Fibroblast of villous mesenchyme (primary cell): ENCODE results near the gene MCTP1. TPM values are rescaled to one million over a fixed set of nuclear protein-coding genes. Genes with fewer than 3 reads are reported as not detected.
A peak's percentile ranks its signal among the peaks of the same experiment; 100 is the strongest.

ENCODE experiments used
- DNase-seq: peaks from one replicate; pipeline ENCODE4 v3.0.0-alpha.2; 2010; ENCODE audit warnings: low read depth
- H3K4me3 ChIP-seq: 2 replicates; pipeline ENCODE4 v1.5.1; 2011; ENCODE audit warnings: low read depth, mild to moderate bottlenecking, low read length
- total RNA-seq: library from RNA; depleted of rRNA; stranded (reverse); fragments of >200 nt; gene quantifications from 2 replicates; pipeline ENCODE4 v1.2.3, GENCODE V29; 2012
- TF ChIP-seq, protein P1 (sequence below): IDR thresholded peaks from 2 replicates; pipeline ENCODE4 v1.5.1; 2012; ENCODE audit warnings: low read depth, mild to moderate bottlenecking, low read length; ENCODE audit not compliant: insufficient read depth

The MCTP1 gene
- total RNA-seq, 1 donor: 14.7 TPM

DNA sequence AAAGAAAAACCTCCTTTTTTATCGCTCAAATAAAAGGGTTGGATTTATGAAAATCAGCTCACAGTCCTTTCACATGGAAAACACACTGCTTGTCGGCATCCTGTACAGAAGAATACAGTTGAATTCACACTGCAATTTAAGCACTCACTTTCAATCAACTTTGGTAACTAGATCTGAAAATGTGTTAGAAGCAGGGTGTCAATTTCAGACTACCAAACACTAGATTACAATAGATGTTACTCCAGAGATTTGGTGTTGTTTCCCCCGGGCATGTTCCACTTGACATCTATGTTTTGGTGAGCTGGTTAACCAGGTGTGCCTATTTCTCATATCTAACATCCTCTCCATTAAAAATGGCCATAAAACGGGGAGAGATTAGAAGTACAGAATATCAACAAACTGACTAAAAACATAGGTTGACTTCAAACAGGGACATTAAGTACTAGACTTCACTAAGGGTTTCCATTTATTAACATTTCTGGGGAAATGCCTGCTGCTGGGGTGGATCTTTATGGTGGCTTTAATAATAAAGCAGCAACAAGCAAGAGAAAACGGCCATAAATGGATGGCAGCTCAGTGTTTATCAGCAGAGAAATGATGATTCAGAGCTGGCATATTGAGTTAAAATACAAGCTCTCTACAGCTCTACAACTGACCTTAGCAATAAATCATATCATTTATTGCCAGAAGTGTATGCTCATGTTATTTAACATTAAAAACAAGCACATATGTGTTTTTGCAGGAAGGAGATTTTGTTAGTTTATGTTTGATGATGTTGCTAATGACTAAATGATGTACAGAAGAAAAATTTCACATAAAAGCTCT is 507.6 kb downstream of the MCTP1 start:
- peak; percentile 34 for DNase-seq
- TF ChIP-seq, protein P1, sequence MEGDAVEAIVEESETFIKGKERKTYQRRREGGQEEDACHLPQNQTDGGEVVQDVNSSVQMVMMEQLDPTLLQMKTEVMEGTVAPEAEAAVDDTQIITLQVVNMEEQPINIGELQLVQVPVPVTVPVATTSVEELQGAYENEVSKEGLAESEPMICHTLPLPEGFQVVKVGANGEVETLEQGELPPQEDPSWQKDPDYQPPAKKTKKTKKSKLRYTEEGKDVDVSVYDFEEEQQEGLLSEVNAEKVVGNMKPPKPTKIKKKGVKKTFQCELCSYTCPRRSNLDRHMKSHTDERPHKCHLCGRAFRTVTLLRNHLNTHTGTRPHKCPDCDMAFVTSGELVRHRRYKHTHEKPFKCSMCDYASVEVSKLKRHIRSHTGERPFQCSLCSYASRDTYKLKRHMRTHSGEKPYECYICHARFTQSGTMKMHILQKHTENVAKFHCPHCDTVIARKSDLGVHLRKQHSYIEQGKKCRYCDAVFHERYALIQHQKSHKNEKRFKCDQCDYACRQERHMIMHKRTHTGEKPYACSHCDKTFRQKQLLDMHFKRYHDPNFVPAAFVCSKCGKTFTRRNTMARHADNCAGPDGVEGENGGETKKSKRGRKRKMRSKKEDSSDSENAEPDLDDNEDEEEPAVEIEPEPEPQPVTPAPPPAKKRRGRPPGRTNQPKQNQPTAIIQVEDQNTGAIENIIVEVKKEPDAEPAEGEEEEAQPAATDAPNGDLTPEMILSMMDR: no peak
- H3K4me3 ChIP-seq: no peak overlapping the region

DNA sequence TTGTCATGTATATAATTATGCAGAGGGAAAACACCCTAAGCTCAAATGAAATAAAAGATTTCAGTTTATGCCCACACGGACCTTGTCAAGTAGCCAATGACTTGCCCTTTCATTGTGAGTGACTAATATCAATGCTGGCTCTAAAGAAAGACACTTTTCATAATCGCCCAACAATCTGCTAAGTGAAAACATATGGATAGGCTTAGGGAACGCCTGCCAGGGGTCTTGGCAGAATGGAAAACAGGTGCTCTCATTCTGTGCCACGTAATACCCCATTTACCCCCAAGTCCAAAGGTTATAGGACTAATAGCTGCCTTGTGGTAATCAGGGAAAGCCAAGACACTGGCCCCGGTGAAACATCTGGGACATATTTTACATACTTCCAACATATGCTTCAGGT is 508.7 kb downstream of the MCTP1 start:
- H3K4me3 ChIP-seq: no peak overlapping the region
- TF ChIP-seq, protein P1: no peak
- no peak for DNase-seq

DNA sequence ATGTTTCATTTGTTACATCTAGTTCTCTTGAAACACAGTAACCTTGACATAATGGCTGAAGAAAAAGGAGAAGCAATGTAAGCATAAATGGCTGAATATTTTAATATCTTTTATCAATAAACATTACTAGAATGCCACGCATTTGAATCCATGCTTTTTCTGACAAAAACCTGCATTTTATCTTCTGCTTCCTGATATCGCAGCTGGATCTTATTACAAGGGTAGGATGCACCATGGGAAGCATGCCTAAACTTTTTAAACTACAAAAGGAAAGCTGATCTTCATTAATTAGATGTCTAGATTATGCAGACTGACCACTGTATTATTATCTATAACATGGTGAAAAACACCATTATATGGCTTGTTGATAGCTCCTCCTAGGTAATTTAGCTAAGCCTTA is 509.8 kb downstream of the MCTP1 start:
- no peak for DNase-seq
- H3K4me3 ChIP-seq: no peak overlapping the region
- TF ChIP-seq, protein P1: no peak

DNA sequence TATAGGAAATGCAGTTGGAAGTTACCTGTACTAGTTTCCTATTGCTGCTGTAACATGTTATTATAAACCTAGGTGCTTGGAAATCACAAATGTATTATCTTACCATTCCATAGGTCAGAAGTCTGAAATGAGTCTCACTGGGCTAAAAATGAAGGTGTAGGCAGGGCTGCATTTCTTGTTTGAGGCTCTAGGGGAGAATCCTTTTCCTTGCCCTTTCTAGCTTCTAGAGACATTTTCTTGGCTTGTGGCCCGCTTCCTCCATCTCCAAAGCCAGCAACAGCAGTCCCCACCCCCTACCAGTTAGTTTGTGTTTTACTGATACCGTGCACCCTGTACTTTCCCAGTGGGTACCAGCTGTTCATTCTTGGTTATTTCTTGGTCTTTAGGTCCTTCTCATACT is 513.2 kb downstream of the MCTP1 start:
- TF ChIP-seq, protein P1: no peak
- H3K4me3 ChIP-seq: no peak overlapping the region
- DNase-seq: no peak

DNA sequence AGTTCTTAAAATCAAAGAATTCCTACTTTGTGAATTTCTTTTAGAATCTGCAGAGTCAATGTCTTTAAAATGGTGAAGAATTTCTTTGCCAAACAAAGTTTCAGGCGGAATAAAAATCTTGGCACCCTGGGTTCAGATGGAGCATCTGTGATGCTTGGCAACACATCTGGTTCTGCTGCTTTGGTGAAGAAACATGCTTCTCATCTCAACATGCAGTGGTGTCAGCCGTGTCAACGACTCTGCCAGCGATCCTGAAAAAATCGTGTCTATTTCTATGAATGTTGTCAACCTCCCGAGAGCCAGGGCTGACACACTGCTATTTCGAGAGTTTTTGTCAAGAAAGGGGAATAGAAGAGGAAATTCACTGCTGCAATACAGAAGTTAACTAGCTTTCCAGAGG is 514.9 kb downstream of the MCTP1 start:
- no peak for DNase-seq
- no peak overlapping the region for H3K4me3 ChIP-seq
- TF ChIP-seq, protein P1: no peak

DNA sequence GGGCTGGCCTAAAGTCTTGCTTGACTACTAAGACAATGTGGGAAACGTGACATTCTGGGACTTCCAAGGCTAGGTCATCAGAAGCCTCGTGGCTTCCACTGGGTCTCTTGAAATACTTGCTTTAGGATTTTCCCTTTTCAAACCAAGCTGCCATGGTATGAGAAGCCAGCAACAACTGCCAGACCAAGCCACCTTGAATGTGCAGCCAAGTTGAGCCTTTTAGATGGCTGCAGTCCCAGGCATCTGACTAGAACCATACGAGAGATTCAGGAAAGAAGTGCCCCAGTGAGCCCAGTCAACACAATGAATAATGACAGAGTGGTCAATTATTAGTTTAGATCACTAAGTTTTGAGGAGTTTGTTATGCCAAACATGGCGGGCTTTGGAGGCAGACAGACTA is 523.1 kb downstream of the MCTP1 start:
- TF ChIP-seq, protein P1: no peak
- no peak for DNase-seq
- no peak overlapping the region for H3K4me3 ChIP-seq

DNA sequence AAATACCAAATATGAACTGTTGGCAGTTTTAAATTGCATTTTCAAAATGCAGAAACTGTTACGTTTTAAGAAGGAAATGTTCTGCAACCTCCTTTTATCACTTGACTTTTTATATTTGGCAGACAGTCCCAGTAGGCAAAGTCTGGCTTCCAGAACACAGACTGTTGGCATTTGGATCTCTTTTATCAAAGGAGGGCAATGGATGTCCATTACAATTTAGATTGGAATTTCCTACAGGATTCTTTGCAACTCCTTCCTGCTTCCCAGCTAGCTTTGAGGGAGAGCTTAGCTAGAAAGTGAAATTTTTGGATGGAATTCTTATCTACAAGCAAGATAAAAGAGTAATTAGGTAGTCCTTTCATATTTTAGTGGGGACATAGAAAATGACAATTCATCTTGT is 523.8 kb downstream of the MCTP1 start:
- DNase-seq: no peak
- TF ChIP-seq, protein P1: no peak
- H3K4me3 ChIP-seq: no peak overlapping the region
